ENCODE measurements around the gene SLC39A12.

Gene SLC39A12

GRCh38 chr10:17913604-17914003 lies 38.1 kb upstream of the SLC39A12 start:
- TF ChIP-seq CTCF (IDR thresholded peaks at IDR 0.05; ENCODE audit: low read length, missing control alignments) = no peak
- no peak for DNase-seq (ENCODE audit: low read depth)
- H3K4me3 ChIP-seq (replicated peaks; ENCODE audit: low read depth, low read length) = no peak overlapping the region

- DNase-seq (ENCODE audit: low read depth) = no peak
- TF ChIP-seq CTCF (IDR thresholded peaks at IDR 0.05; ENCODE audit: low read length, missing control alignments) = no peak
- no peak overlapping the region for H3K4me3 ChIP-seq (replicated peaks; ENCODE audit: low read depth, low read length)
Observed at GRCh38 chr10:17914169-17915045, 37.3 kb upstream of the SLC39A12 start.

- peak; percentile 31 for DNase-seq (ENCODE audit: low read depth)
- no peak for TF ChIP-seq CTCF (IDR thresholded peaks at IDR 0.05; ENCODE audit: low read length, missing control alignments)
- H3K4me3 ChIP-seq (replicated peaks; ENCODE audit: low read depth, low read length) = no peak overlapping the region
Observed at GRCh38 chr10:17915181-17915580, 36.5 kb upstream of the SLC39A12 start.

GRCh38 chr10:17918187-17918903 lies 33.4 kb upstream of the SLC39A12 start:
- no peak for TF ChIP-seq CTCF (IDR thresholded peaks at IDR 0.05; ENCODE audit: low read length, missing control alignments)
- H3K4me3 ChIP-seq (replicated peaks; ENCODE audit: low read depth, low read length) = no peak overlapping the region
- DNase-seq (ENCODE audit: low read depth) = no peak

- H3K4me3 ChIP-seq (replicated peaks; ENCODE audit: low read depth, low read length) = no peak overlapping the region
- DNase-seq (ENCODE audit: low read depth) = no peak
- no peak for TF ChIP-seq CTCF (IDR thresholded peaks at IDR 0.05; ENCODE audit: low read length, missing control alignments)
Observed at GRCh38 chr10:17921378-17921777, 30.3 kb upstream of the SLC39A12 start.

GRCh38 chr10:17923728-17924127 lies 28.0 kb upstream of the SLC39A12 start:
- peak; percentile 77 for DNase-seq (ENCODE audit: low read depth)
- TF ChIP-seq CTCF (IDR thresholded peaks at IDR 0.05; ENCODE audit: low read length, missing control alignments) = no peak
- H3K4me3 ChIP-seq (replicated peaks; ENCODE audit: low read depth, low read length) = no peak overlapping the region
